ENCODE results near the gene CARF. TPM values are rescaled to one million over a fixed set of nuclear protein-coding genes. Genes with fewer than 3 reads are reported as not detected.

Gene CARF
- polyA plus RNA-seq, 1 donor from 2014 or later, result 20.1 TPM

DNA sequence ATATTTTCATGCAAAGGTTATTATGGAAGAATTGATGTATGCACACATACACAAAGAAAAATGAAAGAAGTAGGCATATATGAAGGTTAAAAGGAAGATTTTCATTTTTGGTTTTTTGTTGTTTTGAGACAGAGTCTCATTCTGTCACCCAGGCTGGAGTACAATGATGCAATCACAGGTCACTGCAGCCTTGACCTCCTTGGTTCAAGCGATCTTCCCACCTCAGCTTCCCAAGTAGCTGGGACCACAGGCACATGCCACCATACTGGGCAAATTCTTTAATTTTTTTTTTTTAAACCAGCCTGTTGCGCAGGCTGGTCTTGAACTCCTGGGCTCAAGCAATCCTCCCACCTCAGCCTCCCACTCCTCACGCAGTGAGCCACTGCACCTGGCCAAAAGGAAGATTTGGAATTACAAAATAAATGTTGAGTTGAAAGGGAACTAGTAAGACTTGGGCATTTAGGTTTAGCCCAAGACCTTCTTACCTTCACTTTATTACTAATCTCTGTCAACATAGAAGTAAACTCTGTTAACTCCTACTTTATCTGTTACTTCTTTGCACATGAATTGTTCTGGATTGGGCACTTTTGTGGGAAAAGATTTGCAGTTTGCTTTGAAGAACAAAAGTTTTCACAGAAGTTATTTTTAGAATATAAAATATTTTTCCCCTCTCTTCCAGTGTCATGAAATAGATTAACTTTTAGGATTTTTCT, 70.9 kb downstream of the CARF start:
- H3F3A ChIP-seq (ENCODE audit: insufficient read depth, low read length, poor library complexity, severe bottlenecking), result no peaks in the 10 kb centered on the region
- no peaks in the 10 kb centered on the region for H3K79me2 ChIP-seq (replicated peaks; ENCODE audit: insufficient read depth, low read length)
- H4K20me1 ChIP-seq (ENCODE audit: insufficient read depth), result no peaks in the 10 kb centered on the region
- no peak overlapping the region for H3K27ac ChIP-seq (ENCODE audit: low read length)
- no peak overlapping the region for H3K4me3 ChIP-seq (ENCODE audit: low read length)
- peaks cover 5% of the 10 kb centered on the region for H3K36me3 ChIP-seq (ENCODE audit: insufficient read depth, low read length)
- H3K9me3 ChIP-seq (ENCODE audit: low read length), result no peaks in the 10 kb centered on the region
- no peak overlapping the region for H3K9ac ChIP-seq (ENCODE audit: low read length)
- H3K9me2 ChIP-seq (ENCODE audit: insufficient read depth, low read length), result no peaks in the 10 kb centered on the region
- H2AFZ ChIP-seq (ENCODE audit: low read depth, low read length), result no peak overlapping the region
- H3K27me3 ChIP-seq (ENCODE audit: insufficient read depth, low read depth, low read length), result no peaks in the 10 kb centered on the region
- no peak for TF ChIP-seq POLR2AphosphoS5 (IDR thresholded peaks at IDR 0.05)
- no peak for TF ChIP-seq EZH2 (IDR thresholded peaks at IDR 0.05; ENCODE audit: borderline replicate concordance, insufficient read depth, low read length, poor library complexity, severe bottlenecking)
- TF ChIP-seq, protein P1, sequence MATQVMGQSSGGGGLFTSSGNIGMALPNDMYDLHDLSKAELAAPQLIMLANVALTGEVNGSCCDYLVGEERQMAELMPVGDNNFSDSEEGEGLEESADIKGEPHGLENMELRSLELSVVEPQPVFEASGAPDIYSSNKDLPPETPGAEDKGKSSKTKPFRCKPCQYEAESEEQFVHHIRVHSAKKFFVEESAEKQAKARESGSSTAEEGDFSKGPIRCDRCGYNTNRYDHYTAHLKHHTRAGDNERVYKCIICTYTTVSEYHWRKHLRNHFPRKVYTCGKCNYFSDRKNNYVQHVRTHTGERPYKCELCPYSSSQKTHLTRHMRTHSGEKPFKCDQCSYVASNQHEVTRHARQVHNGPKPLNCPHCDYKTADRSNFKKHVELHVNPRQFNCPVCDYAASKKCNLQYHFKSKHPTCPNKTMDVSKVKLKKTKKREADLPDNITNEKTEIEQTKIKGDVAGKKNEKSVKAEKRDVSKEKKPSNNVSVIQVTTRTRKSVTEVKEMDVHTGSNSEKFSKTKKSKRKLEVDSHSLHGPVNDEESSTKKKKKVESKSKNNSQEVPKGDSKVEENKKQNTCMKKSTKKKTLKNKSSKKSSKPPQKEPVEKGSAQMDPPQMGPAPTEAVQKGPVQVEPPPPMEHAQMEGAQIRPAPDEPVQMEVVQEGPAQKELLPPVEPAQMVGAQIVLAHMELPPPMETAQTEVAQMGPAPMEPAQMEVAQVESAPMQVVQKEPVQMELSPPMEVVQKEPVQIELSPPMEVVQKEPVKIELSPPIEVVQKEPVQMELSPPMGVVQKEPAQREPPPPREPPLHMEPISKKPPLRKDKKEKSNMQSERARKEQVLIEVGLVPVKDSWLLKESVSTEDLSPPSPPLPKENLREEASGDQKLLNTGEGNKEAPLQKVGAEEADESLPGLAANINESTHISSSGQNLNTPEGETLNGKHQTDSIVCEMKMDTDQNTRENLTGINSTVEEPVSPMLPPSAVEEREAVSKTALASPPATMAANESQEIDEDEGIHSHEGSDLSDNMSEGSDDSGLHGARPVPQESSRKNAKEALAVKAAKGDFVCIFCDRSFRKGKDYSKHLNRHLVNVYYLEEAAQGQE (IDR thresholded peaks at IDR 0.05; ENCODE audit: borderline replicate concordance), result no peak
- TF ChIP-seq, protein P2, sequence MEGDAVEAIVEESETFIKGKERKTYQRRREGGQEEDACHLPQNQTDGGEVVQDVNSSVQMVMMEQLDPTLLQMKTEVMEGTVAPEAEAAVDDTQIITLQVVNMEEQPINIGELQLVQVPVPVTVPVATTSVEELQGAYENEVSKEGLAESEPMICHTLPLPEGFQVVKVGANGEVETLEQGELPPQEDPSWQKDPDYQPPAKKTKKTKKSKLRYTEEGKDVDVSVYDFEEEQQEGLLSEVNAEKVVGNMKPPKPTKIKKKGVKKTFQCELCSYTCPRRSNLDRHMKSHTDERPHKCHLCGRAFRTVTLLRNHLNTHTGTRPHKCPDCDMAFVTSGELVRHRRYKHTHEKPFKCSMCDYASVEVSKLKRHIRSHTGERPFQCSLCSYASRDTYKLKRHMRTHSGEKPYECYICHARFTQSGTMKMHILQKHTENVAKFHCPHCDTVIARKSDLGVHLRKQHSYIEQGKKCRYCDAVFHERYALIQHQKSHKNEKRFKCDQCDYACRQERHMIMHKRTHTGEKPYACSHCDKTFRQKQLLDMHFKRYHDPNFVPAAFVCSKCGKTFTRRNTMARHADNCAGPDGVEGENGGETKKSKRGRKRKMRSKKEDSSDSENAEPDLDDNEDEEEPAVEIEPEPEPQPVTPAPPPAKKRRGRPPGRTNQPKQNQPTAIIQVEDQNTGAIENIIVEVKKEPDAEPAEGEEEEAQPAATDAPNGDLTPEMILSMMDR (IDR thresholded peaks at IDR 0.05; ENCODE audit: poor library complexity, severe bottlenecking), result no peak
- TF ChIP-seq SMC3 (conservative IDR thresholded peaks at IDR 0.05; ENCODE audit: poor library complexity), result no peak
- TF ChIP-seq MXI1 (conservative IDR thresholded peaks at IDR 0.05; ENCODE audit: poor library complexity, severe bottlenecking), result no peak
- no peak for TF ChIP-seq EP300 (conservative IDR thresholded peaks at IDR 0.05; ENCODE audit: poor library complexity, severe bottlenecking)
- no peak for TF ChIP-seq RAD21 (conservative IDR thresholded peaks at IDR 0.05)
- no peak overlapping the region for H3K4me2 ChIP-seq (ENCODE audit: low read length)

DNA sequence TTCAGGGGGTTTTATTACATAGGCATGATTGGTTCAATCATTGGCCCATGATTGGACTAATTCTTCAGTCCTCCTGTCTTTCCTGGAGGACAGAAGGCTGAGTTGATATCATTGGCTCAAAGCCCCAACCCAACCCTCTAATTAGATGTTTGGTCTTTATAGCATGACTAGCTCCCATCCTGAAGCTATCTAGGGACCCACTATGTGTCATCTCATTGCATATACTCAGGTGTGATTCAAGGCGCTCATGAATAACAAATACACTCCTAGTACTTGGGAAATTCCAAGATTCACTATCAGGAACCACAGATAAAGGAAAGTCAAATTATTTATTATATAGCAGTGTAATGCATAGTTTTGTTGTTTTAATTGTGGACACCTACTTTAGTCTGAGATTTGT, 77.7 kb downstream of the CARF start:
- Histone ChIP-seq H3K9me2 (ENCODE audit: insufficient read depth, low read length) (no peaks in the 10 kb centered on the region), H3K36me3 (ENCODE audit: insufficient read depth, low read length) (no peaks in the 10 kb centered on the region), H3K79me2 (replicated peaks; ENCODE audit: insufficient read depth, low read length) (no peaks in the 10 kb centered on the region), H3K4me3 (ENCODE audit: low read length) (no peak overlapping the region), H3F3A (ENCODE audit: insufficient read depth, low read length, poor library complexity, severe bottlenecking) (no peaks in the 10 kb centered on the region), H3K9ac (ENCODE audit: low read length) (no peak overlapping the region), H3K9me3 (ENCODE audit: low read length) (no peaks in the 10 kb centered on the region), H2AFZ (ENCODE audit: low read depth, low read length) (no peak overlapping the region), H3K27me3 (ENCODE audit: insufficient read depth, low read depth, low read length) (no peaks in the 10 kb centered on the region), H3K4me2 (ENCODE audit: low read length) (no peak overlapping the region), H4K20me1 (ENCODE audit: insufficient read depth) (no peaks in the 10 kb centered on the region), H3K27ac (ENCODE audit: low read length) (no peak overlapping the region)
- TF ChIP-seq EZH2 (IDR thresholded peaks at IDR 0.05; ENCODE audit: borderline replicate concordance, insufficient read depth, low read length, poor library complexity, severe bottlenecking) (no peak), TAF1 (IDR thresholded peaks at IDR 0.05; ENCODE audit: low read depth) (no peak), SMC3 (conservative IDR thresholded peaks at IDR 0.05; ENCODE audit: poor library complexity) (no peak), RAD21 (conservative IDR thresholded peaks at IDR 0.05) (no peak), MXI1 (conservative IDR thresholded peaks at IDR 0.05; ENCODE audit: poor library complexity, severe bottlenecking) (no peak), POLR2AphosphoS5 (IDR thresholded peaks at IDR 0.05) (no peak), EP300 (conservative IDR thresholded peaks at IDR 0.05; ENCODE audit: poor library complexity, severe bottlenecking) (no peak)
- TF ChIP-seq, protein P1 (IDR thresholded peaks at IDR 0.05; ENCODE audit: borderline replicate concordance), result no peak
- TF ChIP-seq, protein P2 (IDR thresholded peaks at IDR 0.05; ENCODE audit: poor library complexity, severe bottlenecking), result no peak
